HG02938 (cell line): ENCODE data around the gene TMEM107.
A peak's percentile ranks its signal among the peaks of the same experiment; 100 is the strongest.

ENCODE experiments used
- ATAC-seq: cut with Tn5 transposase; IDR thresholded peaks from one replicate; pipeline ENCODE4 v1.9.1; 2021; ENCODE audit warnings: mild to moderate bottlenecking, moderate library complexity; ENCODE audit not compliant: unreplicated experiment

Gene TMEM107

GRCh38 chr17:8151641-8152111 is 24.5 kb downstream of the TMEM107 start:
- ATAC-seq = no peak

GRCh38 chr17:8151120-8151640 is 25.0 kb downstream of the TMEM107 start:
- peak; percentile 45 for ATAC-seq

GRCh38 chr17:8150194-8151119 is 25.7 kb downstream of the TMEM107 start:
- ATAC-seq = peak; percentile 4

- ATAC-seq = no peak
Measured at GRCh38 chr17:8149419-8150193, 26.6 kb downstream of the TMEM107 start.

- ATAC-seq = no peak
Measured at GRCh38 chr17:8148560-8148959, 27.6 kb downstream of the TMEM107 start.

DNA sequence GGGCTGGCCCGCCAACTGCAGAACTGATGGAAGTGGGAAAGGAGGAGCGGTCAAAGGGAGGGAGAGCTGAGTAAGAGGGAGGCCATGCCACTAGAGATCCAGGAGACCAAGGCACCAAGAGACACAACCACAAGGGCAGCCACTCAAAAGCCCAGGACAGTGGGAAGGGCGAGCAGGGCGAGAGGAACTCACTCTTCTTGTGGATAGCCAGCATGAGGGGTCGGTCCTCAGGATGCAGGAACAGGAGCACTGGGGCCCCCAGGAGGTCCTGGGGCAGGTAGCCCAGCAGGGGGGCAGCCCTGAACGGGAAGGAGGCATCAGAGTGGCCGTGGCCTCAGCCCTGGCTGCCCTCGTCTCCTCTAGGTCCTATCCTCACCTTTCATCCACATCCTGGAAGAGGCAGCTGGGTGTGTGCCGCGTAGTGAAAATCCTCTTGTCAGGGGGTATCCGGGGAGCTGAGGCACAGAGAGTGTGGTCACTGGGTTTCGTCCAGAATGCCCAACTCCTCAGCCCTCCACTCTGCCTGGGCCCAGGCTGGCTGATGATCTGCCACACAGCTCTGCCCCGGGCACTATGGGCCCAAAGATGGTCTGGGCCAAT is 28.3 kb downstream of the TMEM107 start:
- ATAC-seq = no peak

DNA sequence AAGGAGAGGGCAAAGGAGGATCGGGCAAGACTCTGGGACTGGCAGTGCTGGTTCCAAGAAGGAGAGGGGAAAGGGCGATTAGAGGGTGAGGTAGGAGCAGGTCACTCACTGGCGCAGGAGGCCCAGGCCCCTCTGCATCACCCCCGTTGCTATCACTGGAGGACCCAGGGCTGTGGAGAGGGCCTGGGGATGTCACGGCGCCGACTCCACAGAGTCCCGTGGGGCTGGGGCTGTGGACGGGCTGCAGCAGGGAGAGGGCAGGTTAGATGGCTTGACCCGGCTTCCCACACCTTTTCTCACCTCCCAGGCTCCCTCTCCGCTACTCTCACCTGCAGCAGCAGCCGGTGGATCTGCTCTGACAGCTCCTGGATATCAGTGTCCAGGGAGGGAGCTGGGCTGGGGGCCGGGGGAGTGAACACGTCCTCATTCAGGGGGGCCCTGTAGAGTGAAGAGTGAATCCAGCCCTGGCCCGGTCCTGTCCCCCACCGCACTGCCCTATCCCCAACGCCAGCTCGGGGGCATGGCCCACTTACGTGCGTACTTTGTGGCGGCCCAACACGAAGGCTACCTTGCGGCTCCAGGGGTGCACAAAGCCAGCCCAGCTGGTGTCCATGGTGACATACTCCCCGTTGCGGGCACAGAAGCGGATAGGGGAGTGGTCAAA is 28.9 kb downstream of the TMEM107 start:
- ATAC-seq = no peak

- no peak for ATAC-seq
Measured at GRCh38 chr17:8146381-8147140, 29.6 kb downstream of the TMEM107 start.

GRCh38 chr17:8145811-8146210 is 30.4 kb downstream of the TMEM107 start:
- no peak for ATAC-seq

DNA sequence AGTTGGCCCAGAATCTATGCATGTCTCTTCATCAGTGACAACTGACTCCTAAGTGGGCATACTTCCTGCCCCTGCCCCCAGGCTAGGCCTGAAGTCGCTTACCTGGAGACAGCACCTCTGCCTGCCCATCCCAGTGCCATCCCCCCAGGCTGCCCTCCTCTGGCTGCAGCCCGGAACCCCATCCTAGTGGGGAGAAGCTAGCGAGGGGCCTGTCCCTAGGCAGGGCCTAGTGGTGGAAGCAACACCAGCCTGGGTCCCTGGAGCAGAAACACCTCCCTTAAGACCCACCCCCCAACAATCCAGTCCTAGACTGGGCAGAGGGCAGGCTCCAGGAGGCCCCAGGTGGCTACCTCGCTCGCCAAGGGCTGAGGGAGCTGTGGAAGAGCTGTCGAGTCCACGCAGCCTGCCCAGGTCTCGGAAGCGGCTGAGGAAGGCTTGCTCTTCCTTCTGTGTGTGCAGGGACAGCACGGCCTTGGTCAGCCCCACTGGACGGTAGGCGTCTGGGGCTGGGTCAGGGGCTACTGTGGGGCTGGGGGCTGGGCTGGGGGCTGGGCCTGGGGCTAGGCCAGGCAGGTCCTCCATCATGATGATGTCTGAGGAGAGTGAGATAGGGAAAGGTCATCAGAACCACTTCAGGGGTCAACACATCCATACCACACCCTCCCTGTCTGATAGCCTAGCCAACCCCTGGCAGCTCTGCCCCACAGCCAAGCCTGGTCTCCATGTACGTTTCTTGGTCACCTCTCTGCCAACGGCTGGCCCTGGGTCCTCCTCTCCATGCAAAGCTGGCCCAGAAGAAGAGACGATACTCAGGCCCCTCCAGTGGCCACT is 31.6 kb downstream of the TMEM107 start:
- no peak for ATAC-seq

GRCh38 chr17:8143581-8144400 is 32.4 kb downstream of the TMEM107 start:
- ATAC-seq = no peak

DNA sequence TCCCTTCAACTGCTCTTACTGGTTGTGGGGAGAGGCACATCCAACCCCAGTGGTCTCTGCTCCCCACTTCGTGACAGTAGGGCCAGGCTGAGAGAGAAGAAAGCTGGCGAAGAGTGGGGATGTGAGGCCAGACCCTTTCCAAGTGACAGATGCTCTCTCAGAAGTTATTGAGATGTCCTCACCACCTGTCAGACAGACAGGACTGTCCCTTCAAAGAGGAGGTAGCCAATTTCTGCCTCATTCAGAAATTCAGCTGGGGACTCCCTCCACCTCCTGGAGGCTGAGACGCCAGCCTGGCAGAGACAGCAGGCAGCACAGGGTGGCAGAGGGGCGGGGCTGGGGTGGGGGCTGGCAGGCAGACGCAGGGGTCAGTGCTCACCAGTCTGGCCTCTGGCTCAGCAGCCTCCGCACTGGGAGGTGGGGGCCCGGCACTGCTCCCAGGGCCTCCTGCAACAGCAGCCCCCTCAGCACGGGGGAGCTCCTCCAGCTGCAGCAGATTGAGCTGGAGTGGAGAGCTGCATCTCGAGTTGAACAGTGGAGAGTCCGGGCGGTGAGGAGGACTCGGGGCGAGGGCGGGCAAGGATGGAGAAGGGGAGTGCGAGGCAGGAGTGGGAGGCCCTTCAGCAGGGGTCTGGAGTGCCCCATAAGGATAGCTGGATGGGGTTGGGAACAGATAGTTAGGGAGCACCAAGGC is 33.1 kb downstream of the TMEM107 start:
- ATAC-seq = no peak

DNA sequence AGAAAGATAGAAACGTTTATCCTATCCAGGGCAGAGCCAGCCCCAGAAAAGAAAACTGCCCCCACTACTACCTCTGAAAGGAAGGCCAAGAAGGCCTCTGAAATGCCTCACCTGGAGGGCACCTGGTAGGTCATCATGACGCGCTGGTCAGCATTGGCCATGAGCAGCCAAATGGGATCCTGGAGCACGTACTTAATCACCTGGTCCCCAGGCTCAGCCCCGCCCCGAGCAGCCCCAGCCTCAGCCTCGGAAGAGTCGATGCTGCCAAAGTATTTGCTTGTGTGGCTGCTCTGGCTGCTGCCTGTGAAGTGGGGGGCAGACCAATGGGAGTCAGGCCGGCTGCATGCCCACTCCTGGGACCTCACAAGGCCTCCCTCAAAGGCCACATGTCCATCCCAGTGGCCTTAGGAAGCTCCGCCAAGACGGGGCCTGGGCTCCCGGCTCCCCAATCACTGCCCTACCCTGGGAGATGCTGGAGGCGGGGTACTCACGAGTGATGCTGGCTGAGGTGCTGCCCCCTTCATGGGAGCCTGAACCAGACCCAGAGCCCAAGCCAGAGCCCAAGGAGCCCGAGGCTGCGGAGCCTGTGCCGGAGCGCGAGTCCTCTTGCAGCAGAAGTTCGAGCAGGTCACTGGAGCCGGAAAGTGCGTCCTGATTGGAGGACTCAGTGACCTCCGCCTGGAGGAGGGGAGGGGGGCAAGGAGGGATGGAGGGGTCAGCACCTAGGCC is 33.9 kb downstream of the TMEM107 start:
- ATAC-seq = no peak

GRCh38 chr17:8141741-8142140 is 34.4 kb downstream of the TMEM107 start:
- ATAC-seq = no peak

GRCh38 chr17:8141045-8141444 is 35.1 kb downstream of the TMEM107 start:
- ATAC-seq = no peak

DNA sequence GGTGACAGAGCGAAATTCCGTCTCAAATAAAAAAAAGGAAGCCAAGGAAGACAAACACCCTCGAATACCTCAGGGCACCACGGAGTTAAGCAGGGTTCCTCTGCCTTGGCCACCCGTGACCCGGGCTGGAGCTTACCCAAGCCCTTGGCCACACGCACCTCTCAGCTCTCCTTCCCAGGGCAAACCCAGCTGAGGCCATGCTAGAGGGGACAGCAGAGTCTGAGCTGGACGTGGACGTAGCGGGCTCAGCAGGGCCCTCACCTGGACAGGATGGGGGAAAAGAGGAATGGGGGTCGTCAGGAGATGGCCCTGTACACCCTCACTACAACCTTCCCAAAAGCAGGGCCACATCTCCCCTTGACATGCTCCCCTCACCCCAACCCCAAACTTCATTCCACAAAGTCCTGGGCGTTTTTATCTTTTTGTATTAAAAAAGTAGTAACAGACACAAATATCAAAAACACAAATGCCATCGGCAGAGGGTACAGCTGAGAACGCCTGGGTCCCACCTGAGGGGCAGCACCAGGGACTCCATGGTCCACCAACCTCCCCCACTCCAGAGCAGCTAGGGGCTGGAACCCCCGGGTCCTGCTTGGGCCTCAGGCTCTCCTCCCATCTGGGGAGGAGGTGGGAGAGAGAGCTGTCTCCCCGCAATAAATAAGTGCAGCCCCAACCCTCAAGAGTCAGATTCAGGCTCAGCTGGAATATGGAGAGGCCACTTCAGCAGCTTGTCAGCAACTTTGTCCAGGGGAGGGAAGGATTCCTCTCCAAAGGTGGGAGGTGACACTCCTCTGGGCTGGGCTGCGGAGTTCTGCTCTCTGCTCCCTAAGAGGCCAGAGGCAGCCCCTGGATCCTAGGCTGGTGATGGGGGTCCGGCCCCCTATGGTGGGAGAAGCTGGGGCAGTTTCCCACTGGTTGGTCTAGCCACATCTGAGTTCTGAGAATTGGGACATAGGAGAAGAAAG is 35.8 kb downstream of the TMEM107 start:
- no peak for ATAC-seq
